ENCODE results near the gene MYH13.

MYH13 gene

GRCh38 chr17:10339051-10339450, 33.8 kb downstream of the MYH13 start:
- DNase-seq: no peak

DNA sequence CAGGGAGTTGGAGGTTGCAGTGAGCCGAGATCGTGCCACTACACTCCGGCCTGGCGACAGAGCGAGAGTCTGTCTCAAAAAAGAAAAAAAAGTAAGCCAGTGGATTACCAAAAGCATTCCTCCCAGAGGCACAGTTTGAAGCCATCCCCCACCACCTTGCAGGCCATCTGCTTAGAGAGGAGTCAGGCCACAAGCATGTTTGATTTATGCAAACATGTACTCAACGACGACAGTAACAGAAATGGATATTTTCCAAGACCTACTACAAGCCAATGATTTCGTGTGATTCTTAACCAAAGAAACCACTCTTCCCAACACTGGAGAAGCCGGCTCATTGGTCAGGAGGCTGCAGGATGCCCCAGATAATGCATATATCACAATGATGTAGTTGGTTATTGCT, 34.8 kb downstream of the MYH13 start:
- DNase-seq: no peak

- DNase-seq: no peak
Observed at GRCh38 chr17:10337136-10337535, 35.7 kb downstream of the MYH13 start.

DNA sequence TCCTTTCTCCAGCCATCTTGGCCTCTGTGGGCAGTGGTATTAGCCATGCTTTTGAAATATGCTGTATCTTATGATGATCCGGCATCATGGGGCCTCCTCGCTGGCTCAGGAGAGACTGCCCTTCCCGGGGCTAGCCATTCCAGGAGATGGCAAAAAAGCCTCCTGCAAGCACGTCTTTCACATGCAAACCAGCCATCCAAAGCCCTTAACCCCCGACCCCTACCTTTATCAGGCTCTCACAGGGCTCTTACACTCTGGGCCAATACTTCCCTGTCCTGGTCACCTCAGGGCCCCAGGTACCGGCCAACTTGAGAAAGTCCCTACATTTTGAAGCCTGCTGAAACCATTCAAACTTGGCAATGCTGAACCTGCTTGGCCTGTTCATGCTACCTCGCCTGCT, 36.4 kb downstream of the MYH13 start:
- DNase-seq: no peak

- DNase-seq: no peak
Observed at GRCh38 chr17:10332515-10332914, 40.3 kb downstream of the MYH13 start.

DNA sequence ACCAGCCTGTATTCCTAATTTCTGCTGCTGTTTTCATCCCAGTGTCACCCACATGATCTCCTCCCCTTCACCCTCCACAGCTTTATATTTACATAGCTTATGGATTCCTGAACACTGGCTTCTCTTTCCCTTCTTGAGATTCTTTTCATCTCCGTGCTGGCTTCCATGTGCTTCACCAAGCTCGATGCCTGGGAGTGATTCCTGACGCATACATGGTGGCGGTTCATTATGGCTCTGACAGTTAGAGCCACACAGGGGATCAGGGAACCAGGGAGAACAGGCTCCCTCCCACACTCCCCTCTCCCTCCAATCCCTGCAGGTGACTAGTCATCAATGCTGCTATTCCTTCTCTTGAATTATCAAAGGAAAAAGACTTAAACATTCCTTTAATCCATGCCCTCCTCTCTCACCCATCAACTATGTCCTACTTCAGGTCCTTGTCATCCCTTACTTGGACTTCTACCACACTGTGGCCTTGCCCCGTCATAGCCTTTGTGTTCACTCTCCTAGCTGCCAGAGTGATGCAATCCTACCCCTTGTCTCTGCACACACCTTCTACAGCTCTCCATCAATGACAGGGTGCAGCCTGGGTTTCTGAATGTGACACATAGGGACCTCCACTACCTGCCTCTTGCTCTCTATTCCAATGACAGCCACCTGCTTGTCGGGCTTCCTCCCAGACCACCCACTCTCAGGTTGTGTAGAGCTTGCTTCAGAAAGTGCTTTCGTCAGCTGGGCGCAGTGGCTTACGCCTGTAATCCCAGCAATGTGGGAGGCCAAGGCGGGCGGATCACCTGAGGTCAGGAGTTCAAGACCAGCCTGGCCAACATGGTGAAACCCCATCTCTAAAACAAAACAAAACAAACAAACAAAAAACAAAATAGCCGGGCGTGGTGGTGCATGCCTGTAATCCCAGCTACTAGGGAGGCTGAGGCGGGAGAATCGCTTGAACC, 43.6 kb downstream of the MYH13 start:
- DNase-seq: no peak

DNA sequence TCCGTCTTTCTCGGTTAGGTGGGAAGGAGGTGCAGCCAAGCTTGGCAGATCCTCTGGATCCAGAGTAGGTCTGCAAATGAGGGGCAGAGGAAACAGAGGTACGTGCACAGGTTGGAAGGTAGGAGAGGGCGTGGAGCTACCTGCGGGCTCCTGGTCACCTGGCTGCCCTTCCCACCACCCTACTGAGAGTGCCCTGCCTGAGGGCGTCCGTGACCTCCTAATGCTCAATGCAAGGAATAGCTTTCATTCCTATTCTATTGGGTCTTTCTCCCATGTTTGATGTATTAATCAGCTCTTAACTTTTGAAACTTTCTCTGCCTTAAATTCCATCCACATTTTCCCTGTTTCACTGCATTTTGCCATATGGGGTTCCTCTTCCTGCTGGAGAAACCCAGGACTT, 44.6 kb downstream of the MYH13 start:
- DNase-seq: no peak

- peak; percentile 95 for DNase-seq
Observed at GRCh38 chr17:10327640-10328039, 45.2 kb downstream of the MYH13 start.

- no peak for DNase-seq
Observed at GRCh38 chr17:10325031-10325695, 47.6 kb downstream of the MYH13 start.

- no peak for DNase-seq
Observed at GRCh38 chr17:10323812-10324610, 48.8 kb downstream of the MYH13 start.

DNA sequence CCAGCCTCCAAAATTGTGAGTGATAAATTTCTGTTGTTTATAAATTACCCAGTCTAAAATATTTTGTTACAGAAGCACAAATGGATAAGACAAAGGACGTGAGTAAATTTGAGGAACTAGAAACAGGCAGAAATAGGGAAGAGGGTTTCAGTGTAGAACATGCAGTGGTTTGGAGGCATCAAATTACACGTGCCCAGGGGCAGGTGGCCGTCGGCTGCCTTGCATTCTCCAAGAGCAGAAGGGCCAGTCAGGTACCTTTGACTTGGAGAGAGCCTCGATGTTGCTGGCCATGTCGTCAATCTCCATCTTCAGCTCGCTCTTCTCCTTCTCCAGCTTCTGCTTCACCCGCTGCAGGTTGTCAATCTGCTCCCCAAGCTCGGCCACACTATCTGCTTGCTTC, 54.3 kb downstream of the MYH13 start:
- no peak for DNase-seq

- DNase-seq: no peak
Observed at GRCh38 chr17:10317543-10317834, 55.3 kb downstream of the MYH13 start.

DNA sequence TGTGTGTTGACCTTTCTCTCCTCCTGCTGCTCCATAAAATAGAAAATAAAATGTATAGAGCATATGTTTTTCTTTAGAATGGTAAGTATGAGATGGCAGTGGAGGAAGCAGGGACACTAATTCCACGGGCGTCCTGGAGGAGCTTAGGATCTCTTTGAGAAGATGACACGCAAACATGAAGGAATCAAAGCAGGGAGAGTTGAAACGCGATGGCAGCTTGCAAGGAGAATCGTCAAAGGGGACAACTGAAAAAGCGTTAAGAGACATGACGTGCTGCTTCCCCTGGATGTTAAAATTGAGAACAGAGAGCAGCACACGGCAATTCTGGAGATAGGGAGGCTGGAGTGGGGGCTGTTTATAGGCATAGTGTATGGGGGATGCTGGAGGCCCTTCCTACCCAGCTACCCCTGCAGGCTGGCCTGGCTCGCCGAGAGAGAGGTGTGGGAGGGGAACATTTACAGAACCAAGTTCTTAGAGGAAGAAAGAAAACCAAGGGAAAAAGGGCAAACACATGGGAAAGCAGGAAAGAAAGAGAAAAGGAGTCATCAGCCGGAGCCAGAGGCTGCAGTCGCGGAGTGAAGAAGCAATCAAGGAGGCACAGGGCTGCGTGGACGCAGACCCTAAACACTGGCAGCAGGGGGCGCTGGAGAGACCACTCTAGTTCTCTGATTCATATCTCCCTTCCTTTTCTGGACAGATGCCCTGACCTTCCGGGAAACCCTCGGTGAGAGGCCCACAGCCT, 55.8 kb downstream of the MYH13 start:
- peak; percentile 74 for DNase-seq

- no peak for DNase-seq
Observed at GRCh38 chr17:10314329-10314728, 58.5 kb downstream of the MYH13 start.

- DNase-seq: no peak
Observed at GRCh38 chr17:10313037-10313672, 59.7 kb downstream of the MYH13 start.

DNA sequence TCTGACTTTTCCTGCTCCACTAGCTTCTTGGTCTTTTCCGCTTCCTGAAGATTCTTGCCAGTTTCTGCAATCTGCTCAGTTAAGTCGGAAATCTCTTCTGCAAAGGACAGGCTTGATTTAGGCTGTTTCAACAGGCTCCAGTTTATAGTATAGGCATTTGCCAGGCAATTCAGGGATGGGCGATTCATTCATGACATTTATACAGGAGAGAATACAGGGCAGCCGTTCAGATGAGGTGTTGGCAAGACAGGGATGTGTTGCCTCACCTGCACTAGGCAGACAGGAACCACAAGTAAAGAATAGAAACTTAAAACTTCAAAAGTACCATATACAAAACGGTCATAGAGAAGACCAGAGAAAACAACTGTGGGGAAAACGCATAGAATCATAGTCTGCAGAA, 61.7 kb downstream of the MYH13 start:
- no peak for DNase-seq

GRCh38 chr17:10309003-10309974, 63.5 kb downstream of the MYH13 start:
- DNase-seq: no peak

GRCh38 chr17:10306585-10306984, 66.2 kb downstream of the MYH13 start:
- DNase-seq: no peak

GRCh38 chr17:10305398-10305797, 67.4 kb downstream of the MYH13 start:
- no peak for DNase-seq

GRCh38 chr17:10304758-10305300, 68.0 kb downstream of the MYH13 start:
- no peak for DNase-seq

DNA sequence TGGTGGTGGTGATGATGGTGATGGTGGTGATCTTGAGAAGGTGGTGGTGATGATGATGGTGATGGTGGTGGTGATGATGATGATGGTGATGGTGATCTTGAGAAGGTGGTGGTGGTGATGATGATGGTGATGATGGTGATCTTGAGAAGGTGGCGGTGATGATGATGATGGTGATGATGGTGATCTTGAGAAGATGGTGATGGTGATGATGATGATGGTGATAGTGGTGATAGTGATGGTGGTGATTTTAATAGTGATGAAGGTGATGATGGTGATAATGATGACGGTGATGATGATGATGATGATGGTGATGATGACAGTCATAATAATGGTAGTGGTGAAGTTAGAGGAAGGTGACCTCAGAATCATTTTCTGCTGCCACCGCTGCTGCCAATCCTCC, 75.1 kb downstream of the MYH13 start:
- no peak for DNase-seq
